Peyer's patch (tissue), 4 donors: ENCODE measurements around the gene EMC8.

ENCODE experiments used
- POLR2A ChIP-seq, 2 donors: fragments of 450-650 bp; IDR thresholded peaks; one replicate each; pipeline ENCODE4 v1.5.1; 2017; ENCODE audit warnings: antibody characterized with exemption in 2 of 2, mild to moderate bottlenecking in 2 of 2, moderate library complexity in 2 of 2
- TF ChIP-seq, protein P1 (sequence below), 6 experiments: fragments of 450-650 bp in 4 of 6; fragments of 200-600 bp in 2 of 6; sonication (generic) in 1 of 6; IDR thresholded peaks; one replicate each; pipeline ENCODE4 v1.5.1; 2017 to 2019; ENCODE audit warnings: antibody characterized with exemption in 6 of 6, mild to moderate bottlenecking in 3 of 6, moderate library complexity in 1 of 6

DNA sequence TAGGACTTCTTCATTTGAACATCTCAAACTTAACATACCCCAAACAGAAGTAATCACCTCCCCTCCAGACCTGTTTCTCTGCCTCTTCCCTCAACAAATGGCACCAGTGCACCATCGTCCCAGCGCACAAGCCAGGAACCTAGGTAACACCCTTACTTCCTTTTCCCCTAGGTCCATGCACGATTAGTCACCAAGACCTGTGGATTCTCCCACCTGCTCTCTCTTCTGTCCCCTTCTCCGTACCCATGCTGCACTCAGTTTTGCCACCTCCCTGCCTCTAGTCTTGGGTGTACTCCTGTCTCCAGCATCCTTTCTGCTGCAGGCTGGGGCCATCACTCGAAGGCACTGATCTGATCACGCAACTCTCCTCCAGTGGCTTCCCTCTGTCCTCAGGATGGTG, 3.2 kb downstream of the EMC8 start:
- TF ChIP-seq, protein P1, sequence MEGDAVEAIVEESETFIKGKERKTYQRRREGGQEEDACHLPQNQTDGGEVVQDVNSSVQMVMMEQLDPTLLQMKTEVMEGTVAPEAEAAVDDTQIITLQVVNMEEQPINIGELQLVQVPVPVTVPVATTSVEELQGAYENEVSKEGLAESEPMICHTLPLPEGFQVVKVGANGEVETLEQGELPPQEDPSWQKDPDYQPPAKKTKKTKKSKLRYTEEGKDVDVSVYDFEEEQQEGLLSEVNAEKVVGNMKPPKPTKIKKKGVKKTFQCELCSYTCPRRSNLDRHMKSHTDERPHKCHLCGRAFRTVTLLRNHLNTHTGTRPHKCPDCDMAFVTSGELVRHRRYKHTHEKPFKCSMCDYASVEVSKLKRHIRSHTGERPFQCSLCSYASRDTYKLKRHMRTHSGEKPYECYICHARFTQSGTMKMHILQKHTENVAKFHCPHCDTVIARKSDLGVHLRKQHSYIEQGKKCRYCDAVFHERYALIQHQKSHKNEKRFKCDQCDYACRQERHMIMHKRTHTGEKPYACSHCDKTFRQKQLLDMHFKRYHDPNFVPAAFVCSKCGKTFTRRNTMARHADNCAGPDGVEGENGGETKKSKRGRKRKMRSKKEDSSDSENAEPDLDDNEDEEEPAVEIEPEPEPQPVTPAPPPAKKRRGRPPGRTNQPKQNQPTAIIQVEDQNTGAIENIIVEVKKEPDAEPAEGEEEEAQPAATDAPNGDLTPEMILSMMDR (IDR thresholded peaks at IDR 0.05), result no peak
- TF ChIP-seq POLR2A (IDR thresholded peaks at IDR 0.05), result no peak
